GM21576 (cell line): Measurements from ENCODE around the gene MTPN.
A peak's percentile ranks its signal among the peaks of the same experiment; 100 is the strongest.

Experiments used
- ATAC-seq: cut with Tn5 transposase; IDR thresholded peaks from one replicate; pipeline ENCODE4 v1.9.1; 2021; ENCODE audit warnings: mild to moderate bottlenecking, moderate library complexity; ENCODE audit not compliant: unreplicated experiment

The MTPN gene

GRCh38 chr7:135990258-135990657, 13.1 kb upstream of the MTPN start:
- ATAC-seq = no peak

- ATAC-seq = no peak
Measured at GRCh38 chr7:135981958-135982646, 4.9 kb upstream of the MTPN start.

- ATAC-seq = peak; percentile 64
Measured at GRCh38 chr7:135980665-135981180, 3.6 kb upstream of the MTPN start.

GRCh38 chr7:135980012-135980551, 2.9 kb upstream of the MTPN start:
- ATAC-seq = no peak

GRCh38 chr7:135979471-135980011, 2.4 kb upstream of the MTPN start:
- no peak for ATAC-seq

GRCh38 chr7:135978624-135979023, 1.5 kb upstream of the MTPN start:
- ATAC-seq = no peak

- no peak for ATAC-seq
Measured at GRCh38 chr7:135977742-135978066, 545 bp upstream of the MTPN start.

- peak; percentile 25 for ATAC-seq
Measured at GRCh38 chr7:135976312-135977006, 700 bp downstream of the MTPN start.

- ATAC-seq = no peak
Measured at GRCh38 chr7:135975166-135975565, 2.0 kb downstream of the MTPN start.

- ATAC-seq = no peak
Measured at GRCh38 chr7:135974667-135975066, 2.5 kb downstream of the MTPN start.

GRCh38 chr7:135971366-135971725, 5.8 kb downstream of the MTPN start:
- peak; percentile 11 for ATAC-seq

- peak; percentile 85 for ATAC-seq
Measured at GRCh38 chr7:135970682-135971365, 6.3 kb downstream of the MTPN start.

GRCh38 chr7:135970045-135970444, 7.1 kb downstream of the MTPN start:
- ATAC-seq = no peak

- no peak for ATAC-seq
Measured at GRCh38 chr7:135966341-135967043, 10.7 kb downstream of the MTPN start.

GRCh38 chr7:135965602-135966001, 11.6 kb downstream of the MTPN start:
- peak; percentile 66 for ATAC-seq

- ATAC-seq = no peak
Measured at GRCh38 chr7:135964791-135965190, 12.4 kb downstream of the MTPN start.

- no peak for ATAC-seq
Measured at GRCh38 chr7:135964274-135964673, 12.9 kb downstream of the MTPN start.

- ATAC-seq = no peak
Measured at GRCh38 chr7:135962802-135963201, 14.4 kb downstream of the MTPN start.

- ATAC-seq = no peak
Measured at GRCh38 chr7:135960709-135961451, 16.3 kb downstream of the MTPN start.
